Tibial nerve (tissue), 4 donors: ENCODE results near the gene FNDC3B. TPM values are rescaled to one million over a fixed set of nuclear protein-coding genes. Genes with fewer than 3 reads are reported as not detected.

Experiments
- DNase-seq, 2 donors: peaks; one replicate each; pipeline ENCODE4 v3.0.0-alpha.2; 2019; ENCODE audit warnings: low spot score in 2 of 2
- H3K27ac ChIP-seq, 4 donors: fragments of 200-600 bp; sonication (generic) in 3 of 4; one replicate each; pipeline ENCODE4 v1.5.1; 2017 to 2019; ENCODE audit warnings: mild to moderate bottlenecking in 1 of 4
- H3K27me3 ChIP-seq, 2 donors: fragments of 200-600 bp; sonication (generic) in 1 of 2; one replicate each; pipeline versions ENCODE4 v1.5.1 to v1.6.0; 2017 to 2019
- H3K36me3 ChIP-seq, 3 donors: fragments of 200-600 bp; sonication (generic); one replicate each; pipeline ENCODE4 v1.5.1; 2018 to 2019
- H3K4me1 ChIP-seq, 4 donors: fragments of 200-600 bp; sonication (generic) in 3 of 4; one replicate each; pipeline ENCODE4 v1.5.1; 2017 to 2019
- H3K4me3 ChIP-seq, 4 donors: fragments of 200-600 bp; sonication (generic) in 3 of 4; one replicate each; pipeline ENCODE4 v1.5.1; 2017 to 2019; ENCODE audit warnings: mild to moderate bottlenecking in 1 of 4, moderate library complexity in 1 of 4
- H3K9me3 ChIP-seq, 4 donors: fragments of 200-600 bp; sonication (generic) in 3 of 4; one replicate each; pipeline ENCODE4 v1.5.1; 2017 to 2019
- EP300 ChIP-seq, 2 donors: sonication (generic); formaldehyde crosslinking; IDR thresholded peaks; one replicate each; pipeline ENCODE4 v1.6.1; 2017; ENCODE audit warnings: antibody characterized with exemption in 2 of 2, mild to moderate bottlenecking in 1 of 2
- POLR2A ChIP-seq, 2 donors: fragments of 450-650 bp; IDR thresholded peaks; one replicate each; pipeline ENCODE4 v1.6.1; 2017; ENCODE audit warnings: antibody characterized with exemption in 2 of 2, mild to moderate bottlenecking in 2 of 2, moderate library complexity in 2 of 2
- WGBS, 2 donors: methylation state at CpG; one replicate each; pipeline ENCODE4 v1.1.5; 2018; 5-methylcytosine and 5-hydroxymethylcytosine counted together
- total RNA-seq, 4 donors: library from RNA; depleted of rRNA; stranded (reverse); fragments of >200 nt; gene quantifications; one replicate each; pipeline ENCODE4 v1.1.0, GENCODE V29; 2016
- TF ChIP-seq, protein P1 (sequence below), 5 experiments: fragments of 200-600 bp in 3 of 5; fragments of 450-650 bp in 2 of 5; sonication (generic) in 3 of 5; IDR thresholded peaks; one replicate each; pipeline ENCODE4 v1.5.1; 2016 to 2019; ENCODE audit warnings: antibody characterized with exemption in 5 of 5, mild to moderate bottlenecking in 3 of 5, moderate library complexity in 2 of 5

FNDC3B gene
- total RNA-seq, 4 donors from 2014 or later, result 87.5 to 106 (median 95.7) TPM

DNA sequence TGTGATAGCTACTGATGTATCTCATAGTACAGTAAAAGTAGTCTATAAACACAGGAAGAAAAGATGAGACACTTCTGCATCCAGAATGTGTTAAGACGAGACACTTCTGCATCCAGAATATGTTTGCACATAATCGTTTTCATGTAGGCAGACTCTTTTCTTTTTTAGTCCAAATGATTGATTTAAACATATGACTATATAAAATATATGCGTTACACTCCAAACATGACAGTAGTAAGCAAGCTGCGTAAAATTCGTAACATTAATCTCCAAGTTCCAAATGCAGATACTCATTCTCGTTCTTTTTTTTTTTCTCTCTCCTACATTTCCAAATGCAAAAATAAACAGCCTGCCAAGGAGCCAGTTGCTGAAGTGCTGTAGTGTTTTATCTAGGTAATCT is 82.6 kb downstream of the FNDC3B start:
- TF ChIP-seq EP300 (IDR thresholded peaks at IDR 0.05) (no peak), POLR2A (IDR thresholded peaks at IDR 0.05) (no peak)
- TF ChIP-seq, protein P1, sequence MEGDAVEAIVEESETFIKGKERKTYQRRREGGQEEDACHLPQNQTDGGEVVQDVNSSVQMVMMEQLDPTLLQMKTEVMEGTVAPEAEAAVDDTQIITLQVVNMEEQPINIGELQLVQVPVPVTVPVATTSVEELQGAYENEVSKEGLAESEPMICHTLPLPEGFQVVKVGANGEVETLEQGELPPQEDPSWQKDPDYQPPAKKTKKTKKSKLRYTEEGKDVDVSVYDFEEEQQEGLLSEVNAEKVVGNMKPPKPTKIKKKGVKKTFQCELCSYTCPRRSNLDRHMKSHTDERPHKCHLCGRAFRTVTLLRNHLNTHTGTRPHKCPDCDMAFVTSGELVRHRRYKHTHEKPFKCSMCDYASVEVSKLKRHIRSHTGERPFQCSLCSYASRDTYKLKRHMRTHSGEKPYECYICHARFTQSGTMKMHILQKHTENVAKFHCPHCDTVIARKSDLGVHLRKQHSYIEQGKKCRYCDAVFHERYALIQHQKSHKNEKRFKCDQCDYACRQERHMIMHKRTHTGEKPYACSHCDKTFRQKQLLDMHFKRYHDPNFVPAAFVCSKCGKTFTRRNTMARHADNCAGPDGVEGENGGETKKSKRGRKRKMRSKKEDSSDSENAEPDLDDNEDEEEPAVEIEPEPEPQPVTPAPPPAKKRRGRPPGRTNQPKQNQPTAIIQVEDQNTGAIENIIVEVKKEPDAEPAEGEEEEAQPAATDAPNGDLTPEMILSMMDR (IDR thresholded peaks at IDR 0.05), result no peak
- Histone ChIP-seq H3K4me1 (peaks cover 0 to 50% (median 8%) of the 10 kb centered on the region in 4 donors), H3K27ac (no peak overlapping the region), H3K27me3 (no peaks in the 10 kb centered on the region), H3K4me3 (no peak overlapping the region), H3K36me3 (peaks cover 0 to 12% (median 0%) of the 10 kb centered on the region in 3 donors), H3K9me3 (no peaks in the 10 kb centered on the region)
- no peak for DNase-seq
- 79 to 85% methylated on average over 6 of the region's 6 CpGs for WGBS, 2 donors

DNA sequence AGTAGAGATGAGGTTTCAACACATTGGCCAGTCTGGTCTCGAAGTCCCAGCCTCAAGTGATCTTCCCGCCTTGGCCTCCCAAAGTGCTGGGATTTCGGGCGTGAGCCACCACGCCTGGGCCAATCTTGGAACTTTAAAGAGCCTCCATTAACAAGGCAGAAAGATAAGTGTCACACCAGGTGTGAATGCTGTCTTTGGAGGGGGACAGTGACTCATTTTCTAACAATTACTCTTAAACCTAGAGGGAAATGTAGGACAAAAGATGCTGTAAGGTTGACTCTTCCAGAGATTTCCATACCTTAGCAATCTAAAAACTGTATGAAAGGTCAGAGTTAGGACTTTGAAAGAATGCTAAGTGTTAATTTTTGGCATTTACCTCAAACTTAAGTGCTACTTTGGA is 84.9 kb downstream of the FNDC3B start:
- Histone ChIP-seq H3K4me1 (peaks cover 0 to 65% (median 28%) of the 10 kb centered on the region in 4 donors), H3K4me3 (no peak overlapping the region), H3K36me3 (peaks cover 0 to 12% (median 0%) of the 10 kb centered on the region in 3 donors), H3K27me3 (no peaks in the 10 kb centered on the region), H3K27ac (peak overlapping the region in 2 of 4 donors; percentile 86 to 88), H3K9me3 (no peaks in the 10 kb centered on the region)
- TF ChIP-seq, protein P1 (IDR thresholded peaks at IDR 0.05), result no peak
- TF ChIP-seq EP300 (IDR thresholded peaks at IDR 0.05) (no peak), POLR2A (IDR thresholded peaks at IDR 0.05) (no peak)
- DNase-seq, result no peak
- 95% methylated on average over 5 of the region's 5 CpGs for WGBS, 2 donors

DNA sequence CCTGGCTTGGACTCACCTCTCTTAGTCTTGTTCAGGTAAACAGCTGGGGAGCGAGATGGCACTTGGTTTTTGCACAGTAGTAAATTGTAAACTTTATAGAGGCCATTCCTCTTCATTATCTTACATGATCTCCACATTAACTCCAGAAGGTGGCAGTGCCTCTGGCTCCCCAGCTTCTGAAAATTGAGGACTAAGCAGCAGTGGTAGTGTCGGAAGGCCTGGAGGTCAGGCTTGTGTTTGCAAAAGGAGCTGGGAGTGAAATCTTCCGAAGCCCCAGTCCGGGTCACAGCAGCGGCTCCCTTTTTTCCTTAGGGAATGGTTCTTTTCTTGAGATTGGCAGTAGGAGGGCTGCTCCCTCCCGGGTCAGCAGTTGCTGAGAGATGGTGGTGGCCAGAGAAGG is 85.7 kb downstream of the FNDC3B start:
- DNase-seq, result no peak
- peaks cover 0 to 12% (median 0%) of the 10 kb centered on the region in 3 donors for H3K36me3 ChIP-seq
- H3K4me3 ChIP-seq, result no peak overlapping the region
- H3K4me1 ChIP-seq, result peaks cover 0 to 65% (median 31%) of the 10 kb centered on the region in 4 donors
- no peak for TF ChIP-seq EP300 (IDR thresholded peaks at IDR 0.05)
- TF ChIP-seq, protein P1 (IDR thresholded peaks at IDR 0.05), result no peak
- TF ChIP-seq POLR2A (IDR thresholded peaks at IDR 0.05), result no peak
- no peaks in the 10 kb centered on the region for H3K27me3 ChIP-seq
- peak overlapping the region; percentile 26 to 88 (median 60) for H3K27ac ChIP-seq
- H3K9me3 ChIP-seq, result no peaks in the 10 kb centered on the region
- 58 to 69% methylated on average over 6 of the region's 6 CpGs for WGBS, 2 donors

DNA sequence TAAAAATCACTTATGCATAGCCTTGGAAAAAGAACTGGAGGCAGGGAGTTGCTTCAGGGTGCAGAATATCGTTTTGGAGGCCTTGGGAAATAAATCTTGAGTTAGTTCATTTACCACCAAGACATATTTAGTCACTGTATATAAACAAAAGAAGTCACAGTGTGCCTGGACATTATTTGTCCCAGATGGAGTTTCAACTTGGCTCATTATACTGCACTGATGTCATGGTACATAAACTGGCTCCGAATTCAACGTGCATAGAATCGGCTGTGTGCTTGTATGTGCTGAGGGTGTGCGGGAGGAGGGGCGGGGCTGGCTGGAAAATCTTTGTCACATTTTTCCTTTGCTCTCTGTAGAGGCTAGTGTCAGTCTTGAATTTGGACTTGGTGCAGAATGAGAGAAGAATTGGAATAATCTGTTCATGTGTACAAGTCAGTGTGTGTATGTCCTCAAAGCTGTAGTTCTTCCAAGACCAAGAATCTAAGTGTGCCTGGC is 86.6 kb downstream of the FNDC3B start:
- TF ChIP-seq EP300 (IDR thresholded peaks at IDR 0.05) (peak; percentile 34 to 94), POLR2A (IDR thresholded peaks at IDR 0.05) (no peak)
- TF ChIP-seq, protein P1 (IDR thresholded peaks at IDR 0.05), result no peak
- H3K27me3 ChIP-seq, result no peaks in the 10 kb centered on the region
- H3K4me1 ChIP-seq, result peaks cover 0 to 72% (median 33%) of the 10 kb centered on the region in 4 donors
- H3K36me3 ChIP-seq, result peaks cover 0 to 12% (median 0%) of the 10 kb centered on the region in 3 donors
- WGBS, 2 donors, result 9 to 26% methylated on average over 6 of the region's 6 CpGs
- no peak overlapping the region for H3K4me3 ChIP-seq
- H3K9me3 ChIP-seq, result no peaks in the 10 kb centered on the region
- peak overlapping the region; percentile 26 to 88 (median 60) for H3K27ac ChIP-seq
- peak in 1 of 2 donors; percentile 48 for DNase-seq

DNA sequence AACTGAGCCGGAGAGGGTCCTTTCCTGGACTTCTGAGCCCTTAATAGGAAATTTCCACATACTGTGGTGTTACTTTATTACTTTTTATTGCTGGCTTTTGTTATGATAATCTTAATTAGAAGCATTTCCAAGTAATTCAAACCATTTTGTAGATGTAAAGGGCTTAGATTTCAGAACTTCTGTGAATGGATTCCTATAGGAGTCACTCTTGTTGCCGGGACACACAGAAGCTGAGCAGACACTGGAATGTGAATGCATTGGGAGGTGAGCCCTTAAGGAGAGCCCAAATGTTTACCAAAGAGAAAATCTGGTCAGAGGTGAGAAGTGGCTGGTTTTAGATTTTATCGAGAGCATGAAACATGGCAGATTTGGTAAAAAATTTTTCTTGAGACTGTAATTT is 87.4 kb downstream of the FNDC3B start:
- TF ChIP-seq POLR2A (IDR thresholded peaks at IDR 0.05) (no peak), EP300 (IDR thresholded peaks at IDR 0.05) (no peak)
- no peaks in the 10 kb centered on the region for H3K9me3 ChIP-seq
- no peak overlapping the region for H3K4me3 ChIP-seq
- H3K27me3 ChIP-seq, result no peaks in the 10 kb centered on the region
- 51 to 53% methylated on average over 3 of the region's 3 CpGs for WGBS, 2 donors
- H3K36me3 ChIP-seq, result peaks cover 0 to 12% (median 0%) of the 10 kb centered on the region in 3 donors
- no peak for DNase-seq
- peak overlapping the region; percentile 19 to 88 (median 60) for H3K27ac ChIP-seq
- H3K4me1 ChIP-seq, result peaks cover 0 to 72% (median 33%) of the 10 kb centered on the region in 4 donors
